ENCODE data around the gene KCNQ5. TPM values are rescaled to one million over a fixed set of nuclear protein-coding genes. Genes with fewer than 3 reads are reported as not detected.

KCNQ5 gene
- total RNA-seq, 1 donor from 2014 or later, result 0.11 TPM

DNA sequence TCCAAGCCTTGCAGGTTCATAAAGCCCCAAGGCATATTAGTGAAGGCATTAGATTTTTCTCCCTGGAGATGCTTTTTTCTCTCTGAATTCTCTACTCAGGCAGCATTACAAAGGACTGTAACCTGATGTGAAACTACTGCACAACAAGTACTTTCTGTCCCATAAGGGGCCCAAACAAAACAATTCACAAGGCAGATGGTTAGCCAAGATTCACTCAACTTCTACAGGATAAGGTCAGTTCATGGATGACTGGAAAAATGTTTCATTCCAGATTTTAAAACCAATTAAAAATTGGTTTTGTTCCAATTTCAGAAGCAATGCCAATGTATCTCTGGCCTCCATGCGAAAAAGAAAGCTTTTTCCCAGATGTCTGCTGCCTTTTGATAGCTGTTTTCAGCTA is 421.6 kb downstream of the KCNQ5 start:
- intact Hi-C loops (cut with micrococcal nuclease), result no loop called here

DNA sequence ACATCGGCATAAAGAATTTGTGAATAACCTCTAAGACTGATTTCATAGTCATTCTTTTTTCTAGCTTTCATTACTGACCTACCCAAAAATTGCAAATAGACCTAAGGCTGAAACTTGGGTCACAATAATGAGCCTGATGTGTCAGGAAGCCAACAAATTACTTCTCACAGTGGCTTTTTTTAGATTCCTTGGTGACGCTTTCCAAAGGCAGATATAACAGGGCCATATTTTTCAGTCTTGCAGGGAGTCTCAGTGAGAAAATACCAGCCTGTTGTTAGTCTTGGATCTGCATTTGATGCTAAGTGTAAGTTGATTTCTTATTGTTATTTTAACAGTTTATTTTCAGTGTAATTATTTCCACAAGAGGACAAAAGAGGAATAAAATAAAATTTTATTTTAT is 423.7 kb downstream of the KCNQ5 start:
- H3K4me3 ChIP-seq, result no peak overlapping the region
- H3K4me1 ChIP-seq, result no peaks in the 10 kb centered on the region
- TF ChIP-seq, protein P1, sequence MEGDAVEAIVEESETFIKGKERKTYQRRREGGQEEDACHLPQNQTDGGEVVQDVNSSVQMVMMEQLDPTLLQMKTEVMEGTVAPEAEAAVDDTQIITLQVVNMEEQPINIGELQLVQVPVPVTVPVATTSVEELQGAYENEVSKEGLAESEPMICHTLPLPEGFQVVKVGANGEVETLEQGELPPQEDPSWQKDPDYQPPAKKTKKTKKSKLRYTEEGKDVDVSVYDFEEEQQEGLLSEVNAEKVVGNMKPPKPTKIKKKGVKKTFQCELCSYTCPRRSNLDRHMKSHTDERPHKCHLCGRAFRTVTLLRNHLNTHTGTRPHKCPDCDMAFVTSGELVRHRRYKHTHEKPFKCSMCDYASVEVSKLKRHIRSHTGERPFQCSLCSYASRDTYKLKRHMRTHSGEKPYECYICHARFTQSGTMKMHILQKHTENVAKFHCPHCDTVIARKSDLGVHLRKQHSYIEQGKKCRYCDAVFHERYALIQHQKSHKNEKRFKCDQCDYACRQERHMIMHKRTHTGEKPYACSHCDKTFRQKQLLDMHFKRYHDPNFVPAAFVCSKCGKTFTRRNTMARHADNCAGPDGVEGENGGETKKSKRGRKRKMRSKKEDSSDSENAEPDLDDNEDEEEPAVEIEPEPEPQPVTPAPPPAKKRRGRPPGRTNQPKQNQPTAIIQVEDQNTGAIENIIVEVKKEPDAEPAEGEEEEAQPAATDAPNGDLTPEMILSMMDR (IDR thresholded peaks at IDR 0.05; ENCODE audit: borderline replicate concordance), result no peak
- no peaks in the 10 kb centered on the region for H3K27me3 ChIP-seq (ENCODE audit: low read depth)
- DNase-seq, result no peak
- no peaks in the 10 kb centered on the region for H3K36me3 ChIP-seq
- H3K9me3 ChIP-seq (replicated peaks), result no peaks in the 10 kb centered on the region
- no peak overlapping the region for H3K27ac ChIP-seq (replicated peaks)
- intact Hi-C loops (cut with micrococcal nuclease), result no loop called here

More for the DNA sequence above, 421.6 kb downstream of the KCNQ5 start:
- Histone ChIP-seq H3K36me3 (no peaks in the 10 kb centered on the region), H3K9me3 (replicated peaks) (peaks cover 19% of the 10 kb centered on the region), H3K27ac (replicated peaks) (no peak overlapping the region), H3K4me3 (no peak overlapping the region), H3K4me1 (no peaks in the 10 kb centered on the region), H3K27me3 (ENCODE audit: low read depth) (no peaks in the 10 kb centered on the region)
- no peak for DNase-seq
- TF ChIP-seq, protein P1 (IDR thresholded peaks at IDR 0.05; ENCODE audit: borderline replicate concordance), result no peak

DNA sequence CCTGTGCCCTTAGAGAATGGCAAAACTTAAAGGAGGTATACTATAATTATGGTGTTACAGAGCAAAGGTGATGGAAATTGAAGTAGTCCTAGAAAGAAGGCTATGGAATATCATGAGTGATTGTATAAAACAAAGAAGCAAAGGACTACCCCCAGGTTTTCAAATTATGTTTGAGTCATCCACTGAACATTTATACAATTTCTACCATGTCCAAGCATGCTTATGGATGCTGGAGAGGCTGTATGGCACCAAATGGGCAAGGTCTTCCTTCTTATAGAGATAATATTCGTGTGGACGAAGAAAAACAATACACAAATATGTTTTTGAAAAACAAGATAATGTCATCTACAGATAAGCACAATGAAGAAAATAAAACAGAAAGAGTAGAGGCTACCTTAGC is 425.9 kb downstream of the KCNQ5 start:
- no peak for DNase-seq
- intact Hi-C loops (cut with micrococcal nuclease), result no loop called here
- Histone ChIP-seq H3K9me3 (replicated peaks) (no peaks in the 10 kb centered on the region), H3K27ac (replicated peaks) (no peak overlapping the region), H3K4me3 (no peak overlapping the region), H3K27me3 (ENCODE audit: low read depth) (no peaks in the 10 kb centered on the region), H3K36me3 (no peaks in the 10 kb centered on the region), H3K4me1 (no peaks in the 10 kb centered on the region)
- TF ChIP-seq, protein P1 (IDR thresholded peaks at IDR 0.05; ENCODE audit: borderline replicate concordance), result no peak

GRCh38 chr6:73049971-73050594 is 428.2 kb downstream of the KCNQ5 start:
- H3K36me3 ChIP-seq, result no peaks in the 10 kb centered on the region
- H3K27me3 ChIP-seq (ENCODE audit: low read depth), result no peaks in the 10 kb centered on the region
- no peaks in the 10 kb centered on the region for H3K9me3 ChIP-seq (replicated peaks)
- no peaks in the 10 kb centered on the region for H3K4me1 ChIP-seq
- TF ChIP-seq, protein P1 (IDR thresholded peaks at IDR 0.05; ENCODE audit: borderline replicate concordance), result no peak
- intact Hi-C loops (cut with micrococcal nuclease), result no loop called here
- H3K27ac ChIP-seq (replicated peaks), result no peak overlapping the region
- H3K4me3 ChIP-seq, result no peak overlapping the region
- DNase-seq, result no peak

GRCh38 chr6:73050706-73051105 is 428.8 kb downstream of the KCNQ5 start:
- Histone ChIP-seq H3K9me3 (replicated peaks) (no peaks in the 10 kb centered on the region), H3K27ac (replicated peaks) (no peak overlapping the region), H3K4me3 (no peak overlapping the region), H3K4me1 (no peaks in the 10 kb centered on the region), H3K27me3 (ENCODE audit: low read depth) (no peaks in the 10 kb centered on the region), H3K36me3 (no peaks in the 10 kb centered on the region)
- DNase-seq, result no peak
- intact Hi-C loops (cut with micrococcal nuclease), result no loop called here
- TF ChIP-seq, protein P1 (IDR thresholded peaks at IDR 0.05; ENCODE audit: borderline replicate concordance), result no peak
